NCI-H446 treated with DMSO at 0.1 percent for 48 hours (cell line): ENCODE measurements around the gene GNPAT.

Experiments
- DNase-seq: peaks from one replicate; lab custom pipeline; 2025; lab: John Stamatoyannopoulos, UW

The GNPAT gene

GRCh38 chr1:231317306-231318014 lies 76.4 kb downstream of the GNPAT start:
- no peak for DNase-seq

GRCh38 chr1:231318015-231318355 lies 77.0 kb downstream of the GNPAT start:
- DNase-seq, result no peak

GRCh38 chr1:231318568-231318967 lies 77.6 kb downstream of the GNPAT start:
- no peak for DNase-seq

- DNase-seq, result no peak
These were observed 78.1 kb downstream of the GNPAT start for GRCh38 chr1:231319080-231319479.

GRCh38 chr1:231322880-231323530 lies 82.0 kb downstream of the GNPAT start:
- DNase-seq, result no peak

- DNase-seq, result no peak
These were observed 83.6 kb downstream of the GNPAT start for GRCh38 chr1:231324660-231325059.

- no peak for DNase-seq
These were observed 85.2 kb downstream of the GNPAT start for GRCh38 chr1:231326248-231326647.
